ENCODE data around the gene GUK1.

DNA sequence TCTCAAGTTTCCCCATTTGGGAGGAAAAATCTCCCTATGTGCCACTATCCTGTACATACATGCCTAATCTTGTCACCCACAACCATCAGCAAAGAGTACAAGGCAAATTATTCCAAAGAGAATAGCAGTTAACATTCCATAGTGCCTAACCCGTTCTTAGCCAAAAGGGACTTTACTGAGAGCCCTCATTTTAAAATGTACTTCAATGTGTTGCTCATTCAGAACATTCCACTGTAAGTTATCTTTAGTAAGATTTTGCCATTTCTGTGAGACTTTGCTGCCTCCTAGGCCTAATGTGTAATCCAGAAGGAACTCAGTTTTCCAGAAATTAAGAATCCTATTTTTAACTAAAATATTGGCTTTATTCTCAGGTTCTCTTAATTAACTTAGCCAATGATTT lies 19.7 kb upstream of the GUK1 start:
- TF ChIP-seq, protein P1, sequence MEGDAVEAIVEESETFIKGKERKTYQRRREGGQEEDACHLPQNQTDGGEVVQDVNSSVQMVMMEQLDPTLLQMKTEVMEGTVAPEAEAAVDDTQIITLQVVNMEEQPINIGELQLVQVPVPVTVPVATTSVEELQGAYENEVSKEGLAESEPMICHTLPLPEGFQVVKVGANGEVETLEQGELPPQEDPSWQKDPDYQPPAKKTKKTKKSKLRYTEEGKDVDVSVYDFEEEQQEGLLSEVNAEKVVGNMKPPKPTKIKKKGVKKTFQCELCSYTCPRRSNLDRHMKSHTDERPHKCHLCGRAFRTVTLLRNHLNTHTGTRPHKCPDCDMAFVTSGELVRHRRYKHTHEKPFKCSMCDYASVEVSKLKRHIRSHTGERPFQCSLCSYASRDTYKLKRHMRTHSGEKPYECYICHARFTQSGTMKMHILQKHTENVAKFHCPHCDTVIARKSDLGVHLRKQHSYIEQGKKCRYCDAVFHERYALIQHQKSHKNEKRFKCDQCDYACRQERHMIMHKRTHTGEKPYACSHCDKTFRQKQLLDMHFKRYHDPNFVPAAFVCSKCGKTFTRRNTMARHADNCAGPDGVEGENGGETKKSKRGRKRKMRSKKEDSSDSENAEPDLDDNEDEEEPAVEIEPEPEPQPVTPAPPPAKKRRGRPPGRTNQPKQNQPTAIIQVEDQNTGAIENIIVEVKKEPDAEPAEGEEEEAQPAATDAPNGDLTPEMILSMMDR (IDR thresholded peaks at IDR 0.05), result no peak
- no peak for TF ChIP-seq POLR2A (IDR thresholded peaks at IDR 0.05)

Measured in vagina (tissue), 2 donors.